ENCODE data around the gene HEPACAM2.

DNA sequence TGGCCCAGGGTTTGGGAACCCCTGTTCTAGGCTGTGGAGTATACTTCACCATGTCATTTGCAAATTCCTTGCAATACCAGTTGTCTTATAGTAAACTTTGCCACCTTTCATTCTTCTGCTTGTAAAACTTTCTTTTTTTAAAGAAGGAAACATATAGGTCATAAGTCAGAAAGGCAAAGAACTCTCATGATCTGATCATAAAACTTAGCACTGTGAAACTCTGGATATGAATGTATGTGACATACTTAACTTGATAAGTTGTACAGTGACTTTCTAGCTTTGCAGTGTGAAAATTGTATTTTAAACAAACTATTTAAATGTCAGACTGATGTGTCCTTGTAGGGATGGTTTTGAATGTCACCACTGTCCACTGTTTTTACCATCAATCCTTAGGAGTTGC, 47.1 kb downstream of the HEPACAM2 start:
- TF ChIP-seq, protein P1, sequence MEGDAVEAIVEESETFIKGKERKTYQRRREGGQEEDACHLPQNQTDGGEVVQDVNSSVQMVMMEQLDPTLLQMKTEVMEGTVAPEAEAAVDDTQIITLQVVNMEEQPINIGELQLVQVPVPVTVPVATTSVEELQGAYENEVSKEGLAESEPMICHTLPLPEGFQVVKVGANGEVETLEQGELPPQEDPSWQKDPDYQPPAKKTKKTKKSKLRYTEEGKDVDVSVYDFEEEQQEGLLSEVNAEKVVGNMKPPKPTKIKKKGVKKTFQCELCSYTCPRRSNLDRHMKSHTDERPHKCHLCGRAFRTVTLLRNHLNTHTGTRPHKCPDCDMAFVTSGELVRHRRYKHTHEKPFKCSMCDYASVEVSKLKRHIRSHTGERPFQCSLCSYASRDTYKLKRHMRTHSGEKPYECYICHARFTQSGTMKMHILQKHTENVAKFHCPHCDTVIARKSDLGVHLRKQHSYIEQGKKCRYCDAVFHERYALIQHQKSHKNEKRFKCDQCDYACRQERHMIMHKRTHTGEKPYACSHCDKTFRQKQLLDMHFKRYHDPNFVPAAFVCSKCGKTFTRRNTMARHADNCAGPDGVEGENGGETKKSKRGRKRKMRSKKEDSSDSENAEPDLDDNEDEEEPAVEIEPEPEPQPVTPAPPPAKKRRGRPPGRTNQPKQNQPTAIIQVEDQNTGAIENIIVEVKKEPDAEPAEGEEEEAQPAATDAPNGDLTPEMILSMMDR (IDR thresholded peaks at IDR 0.05; ENCODE audit: low read depth, low read length): no peak
- no peak for TF ChIP-seq EZH2phosphoT487 (IDR thresholded peaks at IDR 0.05; ENCODE audit: low read depth)

Measured in OCI-LY3 (cell line).